Heart right ventricle (tissue), 16 donors: ENCODE results near the gene PPA2. TPM values are rescaled to one million over a fixed set of nuclear protein-coding genes. Genes with fewer than 3 reads are reported as not detected.

ENCODE experiments used
- ATAC-seq, 8 donors: fragments of 200-7000 bp; cut with Tn5 transposase; one replicate each; pipeline ENCODE4 v1.9.1; 2020; ENCODE audit warnings: mild to moderate bottlenecking in 8 of 8, moderate library complexity in 8 of 8, moderate number of reproducible peaks in 1 of 8
- DNase-seq, 2 donors: peaks; one replicate each; pipeline ENCODE4 v3.0.0-alpha.2; 2020
- H3K27ac ChIP-seq, 10 donors: fragments of 200-600 bp; sonication (generic) in 2 of 10; one replicate each; pipeline versions ENCODE4 v1.5.0 to v1.8.0; 2020 to 2022; ENCODE audit warnings: mild to moderate bottlenecking in 3 of 10
- H3K27me3 ChIP-seq, 7 donors: fragments of 200-600 bp; one replicate each; pipeline ENCODE4 v1.8.0; 2021 to 2022; ENCODE audit warnings: mild to moderate bottlenecking in 2 of 7
- H3K36me3 ChIP-seq, 9 donors: fragments of 200-600 bp; sonication (generic) in 1 of 9; one replicate each; pipeline versions ENCODE4 v1.5.0 to v1.8.0; 2020 to 2022; ENCODE audit warnings: mild to moderate bottlenecking in 2 of 9
- H3K4me1 ChIP-seq, 9 donors: fragments of 200-600 bp; sonication (generic) in 1 of 9; one replicate each; pipeline versions ENCODE4 v1.5.0 to v1.8.0; 2020 to 2022; ENCODE audit warnings: mild to moderate bottlenecking in 4 of 9
- H3K4me3 ChIP-seq, 10 donors: fragments of 200-600 bp; sonication (generic) in 2 of 10; one replicate each; pipeline versions ENCODE4 v1.5.0 to v1.8.0; 2020 to 2022; ENCODE audit warnings: mild to moderate bottlenecking in 7 of 10, moderate library complexity in 2 of 10
- H3K9me3 ChIP-seq, 11 donors: fragments of 200-600 bp in 10 of 11; sonication (generic) in 2 of 11; one replicate each; pipeline versions ENCODE4 v1.5.0 to v1.8.0; 2013 to 2022; ENCODE audit warnings: mild to moderate bottlenecking in 2 of 11, control low read depth in 1 of 11, moderate library complexity in 1 of 11
- WGBS, 2 donors: extraction: QIAGEN DNeasy Blood & Tissue Kit; methylation state at CpG; one replicate each; pipeline ENCODE4 v1.1.7; 2013; ENCODE audit warnings: inconsistent platforms in 1 of 2; 5-methylcytosine and 5-hydroxymethylcytosine counted together
- intact Hi-C, 10 donors: fragments of 100-400 bp; cut with DNase I; formaldehyde crosslinking; loops; one replicate each; pipeline versions ENCODE4 v1.11.1 to v1.14.2; 2022
- polyA plus RNA-seq, 2 donors: library from polyadenylated mRNA; stranded (reverse); fragments of 200-250 nt; gene quantifications; one replicate each; pipeline ENCODE4 v1.2.3, GENCODE V29; 2013
- total RNA-seq, 10 donors: library from RNA; stranded (reverse); fragmentation: NEBNext Ultra II Directional in 3 of 10; extraction: Animal tissue kit (Norgen Biotek cat#: 25700) in 3 of 10; gene quantifications; one replicate each; pipeline versions ENCODE4 v1.2.1 to v1.2.4, GENCODE V29; 2021 to 2023
- TF ChIP-seq, protein P1 (sequence below), 9 donors: fragments of 200-600 bp; sonication (generic) in 2 of 9; IDR thresholded peaks; one replicate each; pipeline versions ENCODE4 v1.5.0 to v1.8.0; 2021 to 2022; ENCODE audit warnings: antibody characterized with exemption in 9 of 9, mild to moderate bottlenecking in 5 of 9, moderate library complexity in 1 of 9
- donor health status: Arrhythmogenic right ventricular cardiomyopathy.
- donor health status: ischemic (EF 13 %, LVEDD 7.1; RV severe dilation, severe dysfunction).
- donor health status: healthy with polysubstance abuse.
- donor health status: DM: no; HTN: yes; CAD: no.
- donor health status: DM: no; HTN: no; CAD: no.
- donor health status: ischemic (EF 25% LVEDD 6.9; RV normal size, moderate dysfunction).
- donor health status: ischemic (EF 25% LVEDD 5.7; RV mildly dilated, moderate dysfunction).
- donor health status: healthy.
- donor health status: DM: yes; HTN: yes; CAD: no.
- donor health status: Ischemic cardiomyopathy.
- donor health status: ischemic (EF 35%, LVEDD 5.7; RV mildly dilated, moderate dysfunction).
- donor health status: nonischemic (EF 11% LVEDD 7.7; RV severe dilation, severe dysfunction).
- donor health status: DM: yes; HTN: yes; CAD: no.
- donor health status: PGD.
- donor health status: ischemic (EF 29% LVEDD 5.4; RV normal size, mild dysfunction).
- donor health status: nonischemic (EF 23%, LVEDD 6.1; RV moderate dilation, normal function).

Gene PPA2
- total and polyA plus RNA-seq, 12 donors: 55.2 to 105 (median 91.6) TPM

GRCh38 chr4:105474099-105474518 lies 247 bp upstream of the PPA2 start:
- peak overlapping the region; percentile 95 to 100 (median 98) for H3K27ac ChIP-seq
- H3K4me3 ChIP-seq: peak overlapping the region; percentile 64 to 97 (median 90)
- WGBS, 2 donors: 7 to 8% methylated on average over 23 of the region's 23 CpGs
- no peaks in the 10 kb centered on the region for H3K27me3 ChIP-seq
- no peaks in the 10 kb centered on the region for H3K36me3 ChIP-seq
- intact Hi-C loops: loop anchor here in 4 of 10 donors (5.0 to 10.0 kb wide), 2 partner anchors 229 to 332 kb away; no protein-coding TSS in a partner anchor
- TF ChIP-seq, protein P1, sequence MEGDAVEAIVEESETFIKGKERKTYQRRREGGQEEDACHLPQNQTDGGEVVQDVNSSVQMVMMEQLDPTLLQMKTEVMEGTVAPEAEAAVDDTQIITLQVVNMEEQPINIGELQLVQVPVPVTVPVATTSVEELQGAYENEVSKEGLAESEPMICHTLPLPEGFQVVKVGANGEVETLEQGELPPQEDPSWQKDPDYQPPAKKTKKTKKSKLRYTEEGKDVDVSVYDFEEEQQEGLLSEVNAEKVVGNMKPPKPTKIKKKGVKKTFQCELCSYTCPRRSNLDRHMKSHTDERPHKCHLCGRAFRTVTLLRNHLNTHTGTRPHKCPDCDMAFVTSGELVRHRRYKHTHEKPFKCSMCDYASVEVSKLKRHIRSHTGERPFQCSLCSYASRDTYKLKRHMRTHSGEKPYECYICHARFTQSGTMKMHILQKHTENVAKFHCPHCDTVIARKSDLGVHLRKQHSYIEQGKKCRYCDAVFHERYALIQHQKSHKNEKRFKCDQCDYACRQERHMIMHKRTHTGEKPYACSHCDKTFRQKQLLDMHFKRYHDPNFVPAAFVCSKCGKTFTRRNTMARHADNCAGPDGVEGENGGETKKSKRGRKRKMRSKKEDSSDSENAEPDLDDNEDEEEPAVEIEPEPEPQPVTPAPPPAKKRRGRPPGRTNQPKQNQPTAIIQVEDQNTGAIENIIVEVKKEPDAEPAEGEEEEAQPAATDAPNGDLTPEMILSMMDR (IDR thresholded peaks at IDR 0.05): peak; percentile 81 to 96 (median 92)
- ATAC-seq (no peak), DNase-seq (peak; percentile 83 to 90)
- H3K9me3 ChIP-seq: no peaks in the 10 kb centered on the region
- H3K4me1 ChIP-seq: peaks cover 5 to 45% (median 34%) of the 10 kb centered on the region in 9 donors

- no peaks in the 10 kb centered on the region for H3K9me3 ChIP-seq
- no peaks in the 10 kb centered on the region for H3K36me3 ChIP-seq
- TF ChIP-seq, protein P1 (IDR thresholded peaks at IDR 0.05): no peak
- H3K4me3 ChIP-seq: peak overlapping the region; percentile 64 to 97 (median 90)
- 4 to 5% methylated on average over 19 of the region's 19 CpGs for WGBS, 2 donors
- intact Hi-C loops: loop anchor here in 8 of 10 donors (2.0 to 10.0 kb wide), 3 partner anchors 228 to 331 kb away; partner anchors contain the start of gene TET2 (in 5 of the 8)
- DNase-seq: no peak
- H3K27ac ChIP-seq: peak overlapping the region; percentile 95 to 100 (median 98)
- peak in 3 of 8 donors; percentile 1 to 41 (median 15) for ATAC-seq
- H3K27me3 ChIP-seq: no peaks in the 10 kb centered on the region
- peaks cover 5 to 57% (median 46%) of the 10 kb centered on the region in 9 donors for H3K4me1 ChIP-seq
Observed at GRCh38 chr4:105472871-105473323, 965 bp downstream of the PPA2 start.

- TF ChIP-seq, protein P1 (IDR thresholded peaks at IDR 0.05): peak; percentile 39 to 84 (median 76)
- H3K27ac ChIP-seq: peak overlapping the region in 9 of 10 donors; percentile 97 to 100 (median 98)
- H3K36me3 ChIP-seq: peaks cover 0 to 8% (median 0%) of the 10 kb centered on the region in 9 donors
- peaks cover 5 to 67% (median 47%) of the 10 kb centered on the region in 9 donors for H3K4me1 ChIP-seq
- no peaks in the 10 kb centered on the region for H3K27me3 ChIP-seq
- ATAC-seq (peak in 5 of 8 donors; percentile 43 to 66 (median 49)), DNase-seq (peak in 1 of 2 donors; percentile 76)
- intact Hi-C loops: loop anchor here in 9 of 10 donors (1.0 to 10.0 kb wide), 6 partner anchors 227 to 333 kb away; partner anchors contain the start of gene TET2 (in 5 of the 9)
- no peaks in the 10 kb centered on the region for H3K9me3 ChIP-seq
- H3K4me3 ChIP-seq: peak overlapping the region in 8 of 10 donors; percentile 79 to 97 (median 91)
- WGBS, 2 donors: 7 to 10% methylated on average over 10 of the region's 10 CpGs
Observed at GRCh38 chr4:105471566-105472176, 2.2 kb downstream of the PPA2 start.

DNA sequence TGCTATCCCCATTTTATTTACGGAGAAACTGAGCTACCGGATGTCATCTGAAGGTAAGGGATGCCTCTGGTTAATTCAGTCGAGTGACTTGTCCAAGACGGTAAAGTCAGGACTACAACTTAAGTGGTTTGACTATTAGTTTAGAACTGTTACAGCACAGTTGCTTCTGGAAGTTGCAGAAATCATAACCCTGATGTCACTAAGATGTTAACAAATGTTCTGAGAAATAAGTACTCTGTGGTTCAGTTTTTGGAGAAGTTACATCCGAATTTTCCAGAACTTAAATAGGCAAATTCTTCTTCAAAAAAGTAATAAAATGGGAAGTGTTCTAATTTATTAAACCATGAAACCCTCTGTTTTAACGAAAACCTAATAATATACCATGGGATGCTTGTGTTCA lies 3.1 kb downstream of the PPA2 start:
- intact Hi-C loops: loop anchor here in 7 of 10 donors (1.0 to 10.0 kb wide), 5 partner anchors 226 to 332 kb away; no protein-coding TSS in a partner anchor
- Histone ChIP-seq H3K27me3 (no peaks in the 10 kb centered on the region), H3K36me3 (peaks cover 0 to 16% (median 0%) of the 10 kb centered on the region in 9 donors), H3K4me1 (peaks cover 5 to 67% (median 47%) of the 10 kb centered on the region in 9 donors), H3K4me3 (no peak overlapping the region), H3K9me3 (no peaks in the 10 kb centered on the region), H3K27ac (peak overlapping the region in 1 of 10 donors; percentile 99)
- ATAC-seq: no peak
- TF ChIP-seq, protein P1 (IDR thresholded peaks at IDR 0.05): no peak
- 86 to 92% methylated on average over 6 of the region's 6 CpGs for WGBS, 2 donors
- DNase-seq: no peak
